ENCODE measurements around the gene EVI5L.

The EVI5L gene

GRCh38 chr19:7818806-7819205, 11.2 kb upstream of the EVI5L start:
- DNase-seq: no peak

GRCh38 chr19:7819337-7819736, 10.7 kb upstream of the EVI5L start:
- no peak for DNase-seq

GRCh38 chr19:7820588-7820987, 9.4 kb upstream of the EVI5L start:
- no peak for DNase-seq

- no peak for DNase-seq
Observed at GRCh38 chr19:7822910-7823515, 7.0 kb upstream of the EVI5L start.

GRCh38 chr19:7823686-7824301, 6.2 kb upstream of the EVI5L start:
- DNase-seq: no peak

- no peak for DNase-seq
Observed at GRCh38 chr19:7829166-7829520, 875 bp upstream of the EVI5L start.

GRCh38 chr19:7830272-7830771, 304 bp downstream of the EVI5L start:
- DNase-seq: no peak

GRCh38 chr19:7830823-7831222, 805 bp downstream of the EVI5L start:
- no peak for DNase-seq

- no peak for DNase-seq
Observed at GRCh38 chr19:7831452-7831851, 1.4 kb downstream of the EVI5L start.

GRCh38 chr19:7832009-7832408, 2.0 kb downstream of the EVI5L start:
- no peak for DNase-seq

GRCh38 chr19:7832781-7833180, 2.8 kb downstream of the EVI5L start:
- DNase-seq: no peak

GRCh38 chr19:7833225-7834099, 3.4 kb downstream of the EVI5L start:
- DNase-seq: no peak

- DNase-seq: no peak
Observed at GRCh38 chr19:7839476-7839875, 9.5 kb downstream of the EVI5L start.

GRCh38 chr19:7840629-7841028, 10.6 kb downstream of the EVI5L start:
- no peak for DNase-seq

GRCh38 chr19:7841751-7842660, 12.0 kb downstream of the EVI5L start:
- no peak for DNase-seq

- DNase-seq: no peak
Observed at GRCh38 chr19:7842661-7843294, 12.8 kb downstream of the EVI5L start.

- DNase-seq: no peak
Observed at GRCh38 chr19:7843521-7843920, 13.5 kb downstream of the EVI5L start.

- no peak for DNase-seq
Observed at GRCh38 chr19:7844405-7844804, 14.4 kb downstream of the EVI5L start.

GRCh38 chr19:7844951-7845350, 14.9 kb downstream of the EVI5L start:
- no peak for DNase-seq

- no peak for DNase-seq
Observed at GRCh38 chr19:7845390-7846154, 15.6 kb downstream of the EVI5L start.

GRCh38 chr19:7846155-7846646, 16.2 kb downstream of the EVI5L start:
- DNase-seq: no peak

Measured in inflammatory macrophage (primary cell).